Caco-2 (cell line): ENCODE measurements around the gene DGKG. TPM values are rescaled to one million over a fixed set of nuclear protein-coding genes. Genes with fewer than 3 reads are reported as not detected.

Source experiments
- BruUV-seq: library from RNA; stranded (reverse); fragments of 400-500 nt; replicated peaks from 2 replicates; lab custom pipeline; 2021; lab: Mats Ljungman, UMichigan
- CTCF ChIA-PET: fragments of 300-600 bp; sonication (Branson Sonifier 250); formaldehyde crosslinking; loops from one replicate; lab custom pipeline; 2022; ENCODE audit warnings: antibody characterized with exemption; lab: Charles Lee
- POLR2A ChIA-PET: fragments of 300-600 bp; sonication (Branson Sonifier 250); formaldehyde crosslinking; loops from one replicate; lab custom pipeline; 2022; ENCODE audit warnings: antibody characterized with exemption; lab: Charles Lee
- DNase-seq, 2 experiments: peaks; one replicate each; pipeline versions ENCODE4 v3.0.0 to v3.0.0-alpha.2; 2020 to 2022
- H3K27me3 ChIP-seq: replicated peaks from 2 replicates; pipeline ENCODE4 v1.6.0; 2011; ENCODE audit warnings: low read length; ENCODE audit not compliant: control insufficient read depth, insufficient read depth
- H3K36me3 ChIP-seq: 2 replicates; pipeline ENCODE4 v1.5.1; 2011; ENCODE audit warnings: low read length; ENCODE audit not compliant: control insufficient read depth, insufficient read depth
- H3K4me1 ChIP-seq: fragments of 250-450 bp; sonication (Bioruptor Pico); 2 replicates; pipeline ENCODE4 v1.5.1; 2020; ENCODE audit warnings: mild to moderate bottlenecking
- H3K4me3 ChIP-seq: 2 replicates; pipeline ENCODE4 v1.5.1; 2011; ENCODE audit warnings: low read depth, mild to moderate bottlenecking, control low read depth, low read length
- H3K9me3 ChIP-seq: fragments of 250-450 bp; sonication (Bioruptor Pico); 2 replicates; pipeline ENCODE4 v1.5.1; 2020; ENCODE audit warnings: mild to moderate bottlenecking, moderate library complexity
- H3K27ac Mint-ChIP-seq: one replicate; pipeline ENCODE4 v1.8.0; 2022; ENCODE audit warnings: mixed read lengths; ENCODE audit not compliant: unreplicated experiment
- H3K27me3 Mint-ChIP-seq: one replicate; pipeline ENCODE4 v1.8.0; 2022; ENCODE audit warnings: mixed read lengths; ENCODE audit not compliant: insufficient read depth, unreplicated experiment
- H3K36me3 Mint-ChIP-seq: one replicate; pipeline ENCODE4 v1.8.0; 2022; ENCODE audit warnings: mild to moderate bottlenecking, mixed read lengths; ENCODE audit not compliant: insufficient read depth, unreplicated experiment
- H3K4me1 Mint-ChIP-seq: one replicate; pipeline ENCODE4 v1.8.0; 2022; ENCODE audit warnings: low read depth, mixed read lengths; ENCODE audit not compliant: unreplicated experiment
- H3K4me3 Mint-ChIP-seq: one replicate; pipeline ENCODE4 v1.8.0; 2022; ENCODE audit warnings: mild to moderate bottlenecking, moderate library complexity, mixed read lengths; ENCODE audit not compliant: unreplicated experiment
- H3K9me3 Mint-ChIP-seq: one replicate; pipeline ENCODE4 v1.8.0; 2022; ENCODE audit warnings: mixed read lengths; ENCODE audit not compliant: unreplicated experiment
- CTCF ChIP-seq, 2 experiments: fragments of 200-600 bp in 1 of 2; IDR thresholded peaks; 1 replicate in 1 of 2; 2 replicates in 1 of 2; pipeline versions ENCODE4 v1.5.1 to v1.8.0; 2011 to 2022; ENCODE audit warnings: antibody characterized with exemption in 1 of 2, control low read depth in 1 of 2, inconsistent platforms in 1 of 2, low read depth in 1 of 2, low read length in 1 of 2, mild to moderate bottlenecking in 1 of 2, moderate library complexity in 1 of 2; ENCODE audit not compliant: insufficient read depth in 1 of 2, severe bottlenecking in 1 of 2, unreplicated experiment in 1 of 2
- intact Hi-C: fragments of 100-400 bp; cut with micrococcal nuclease; formaldehyde crosslinking; loops from one replicate; pipeline ENCODE4 v1.10.0; 2022; ENCODE audit not compliant: unreplicated experiment
- total RNA-seq: library from RNA; stranded (reverse); gene quantifications from 2 replicates; pipeline ENCODE4 v1.2.3, GENCODE V29; 2022

The DGKG gene
- total RNA-seq, 1 experiment from 2014 or later = 0.32 TPM

GRCh38 chr3:186209810-186210752 lies 152.0 kb downstream of the DGKG start:
- no peaks in the 10 kb centered on the region for H3K27me3 ChIP-seq
- no peaks in the 10 kb centered on the region for H3K27me3 Mint-ChIP-seq
- no peak overlapping the region for H3K27ac Mint-ChIP-seq
- no peak for TF ChIP-seq CTCF (IDR thresholded peaks at IDR 0.05; ENCODE audit: insufficient read depth in 1 of 2, low read depth in 1 of 2, low read length in 1 of 2, severe bottlenecking in 1 of 2, unreplicated experiment in 1 of 2)
- ChIA-PET POLR2A (no interaction called here), CTCF (no interaction called here)
- peaks cover 8% of the 10 kb centered on the region for H3K9me3 Mint-ChIP-seq
- no peaks in the 10 kb centered on the region for H3K36me3 ChIP-seq
- H3K36me3 Mint-ChIP-seq = no peaks in the 10 kb centered on the region
- BruUV-seq = no TSS peak
- intact Hi-C loops = no loop called here
- no peak overlapping the region for H3K4me3 Mint-ChIP-seq
- H3K4me1 ChIP-seq = 0 out of 2 replicates have a peak, but pooled peaks cover 4% of the 10 kb centered on the region
- no peak for DNase-seq
- no peaks in the 10 kb centered on the region for H3K9me3 ChIP-seq
- H3K4me3 ChIP-seq = no peak overlapping the region
- H3K4me1 Mint-ChIP-seq = peaks cover 12% of the 10 kb centered on the region

- no TSS peak for BruUV-seq
- Histone ChIP-seq H3K4me1 (no peaks in the 10 kb centered on the region), H3K4me3 (no peak overlapping the region), H3K9me3 (no peaks in the 10 kb centered on the region), H3K36me3 (no peaks in the 10 kb centered on the region), H3K27me3 (no peaks in the 10 kb centered on the region)
- Mint-ChIP-seq H3K9me3 (no peaks in the 10 kb centered on the region), H3K36me3 (no peaks in the 10 kb centered on the region), H3K4me1 (peaks cover 6% of the 10 kb centered on the region), H3K4me3 (no peak overlapping the region), H3K27me3 (no peaks in the 10 kb centered on the region), H3K27ac (no peak overlapping the region)
- ChIA-PET POLR2A (no interaction called here), CTCF (interaction anchor here (0.6 kb wide), 1 partner anchor 236 kb away, joined by 3 read pairs; no protein-coding TSS in a partner anchor)
- DNase-seq = no peak
- TF ChIP-seq CTCF (IDR thresholded peaks at IDR 0.05; ENCODE audit: insufficient read depth in 1 of 2, low read depth in 1 of 2, low read length in 1 of 2, severe bottlenecking in 1 of 2, unreplicated experiment in 1 of 2) = no peak
- intact Hi-C loops = no loop called here
These were observed 153.6 kb downstream of the DGKG start for GRCh38 chr3:186208296-186208989.

- peaks cover 6% of the 10 kb centered on the region for H3K4me1 Mint-ChIP-seq
- no TSS peak for BruUV-seq
- intact Hi-C loops = no loop called here
- H3K27me3 Mint-ChIP-seq = no peaks in the 10 kb centered on the region
- no peak for DNase-seq
- H3K4me3 Mint-ChIP-seq = no peak overlapping the region
- CTCF ChIA-PET = interaction anchor here (0.6 kb wide), 1 partner anchor 237 kb away, joined by 3 read pairs; no protein-coding TSS in a partner anchor
- H3K9me3 Mint-ChIP-seq = no peaks in the 10 kb centered on the region
- H3K27ac Mint-ChIP-seq = no peak overlapping the region
- Histone ChIP-seq H3K4me1 (no peaks in the 10 kb centered on the region), H3K27me3 (no peaks in the 10 kb centered on the region), H3K36me3 (no peaks in the 10 kb centered on the region), H3K4me3 (no peak overlapping the region), H3K9me3 (no peaks in the 10 kb centered on the region)
- TF ChIP-seq CTCF (IDR thresholded peaks at IDR 0.05; ENCODE audit: insufficient read depth in 1 of 2, low read depth in 1 of 2, low read length in 1 of 2, severe bottlenecking in 1 of 2, unreplicated experiment in 1 of 2) = no peak
- no peaks in the 10 kb centered on the region for H3K36me3 Mint-ChIP-seq
- POLR2A ChIA-PET = no interaction called here
These were observed 154.5 kb downstream of the DGKG start for GRCh38 chr3:186207515-186207914.
